Measurements from ENCODE around the gene CYP8B1. TPM values are rescaled to one million over a fixed set of nuclear protein-coding genes. Genes with fewer than 3 reads are reported as not detected.

The CYP8B1 gene
- total and polyA plus RNA-seq, 2 of the 13 experiments (the other 11 are each of a cell fraction or from before 2014, with no cell fraction given) = 0.58 to 2.0 TPM

- TF ChIP-seq ZBED4 (CRISPR knock-in tag; IDR thresholded peaks at IDR 0.05; ENCODE audit: borderline replicate concordance) (no peak), ZFAT (CRISPR knock-in tag; conservative IDR thresholded peaks at IDR 0.05) (no peak), TFE3 (CRISPR knock-in tag; IDR thresholded peaks at IDR 0.05) (no peak), POLR2AphosphoS2 (IDR thresholded peaks at IDR 0.05; ENCODE audit: low read depth, low read length) (no peak), HDAC2 (CRISPR knock-in tag; IDR thresholded peaks at IDR 0.05) (no peak), RAD51 (IDR thresholded peaks at IDR 0.05; ENCODE audit: borderline replicate concordance) (no peak), ZNF407 (CRISPR knock-in tag; IDR thresholded peaks at IDR 0.05; ENCODE audit: not compliant biosample characterization) (no peak), ZNF674 (CRISPR knock-in tag; IDR thresholded peaks at IDR 0.05; ENCODE audit: low read depth) (no peak), ZNF274 (CRISPR knock-in tag; IDR thresholded peaks at IDR 0.05) (no peak), YEATS2 (CRISPR knock-in tag; IDR thresholded peaks at IDR 0.05; ENCODE audit: borderline replicate concordance) (no peak), ZNF101 (CRISPR knock-in tag; IDR thresholded peaks at IDR 0.05; ENCODE audit: borderline replicate concordance, low read depth) (no peak), MATR3 (CRISPR knock-in tag; IDR thresholded peaks at IDR 0.05) (no peak)
These were observed 45.8 kb downstream of the CYP8B1 start (continued) for GRCh38 chr3:42829628-42830436.

Data from HepG2 (cell line).